GM23338 (cell line): ENCODE measurements around the gene DGKD.

Source experiments
- EZH2phosphoT487 ChIP-seq: fragments of 200-600 bp; sonication (generic); IDR thresholded peaks from one replicate; pipeline ENCODE4 v1.8.1; 2018; ENCODE audit warnings: antibody characterized with exemption; ENCODE audit not compliant: unreplicated experiment
- POLR2AphosphoS5 ChIP-seq: IDR thresholded peaks from 2 replicates; pipeline ENCODE4 v1.6.1; 2016; ENCODE audit warnings: antibody characterized with exemption, low read depth
- TF ChIP-seq, protein P1 (sequence below), 2 experiments: fragments of 200-600 bp in 1 of 2; sonication (generic) in 1 of 2; conservative IDR thresholded peaks; 2 replicates each; pipeline versions ENCODE4 v1.5.1 to v1.6.1; 2016 to 2017; ENCODE audit warnings: antibody characterized with exemption in 2 of 2, low read depth in 2 of 2, mild to moderate bottlenecking in 2 of 2, moderate library complexity in 1 of 2

DNA sequence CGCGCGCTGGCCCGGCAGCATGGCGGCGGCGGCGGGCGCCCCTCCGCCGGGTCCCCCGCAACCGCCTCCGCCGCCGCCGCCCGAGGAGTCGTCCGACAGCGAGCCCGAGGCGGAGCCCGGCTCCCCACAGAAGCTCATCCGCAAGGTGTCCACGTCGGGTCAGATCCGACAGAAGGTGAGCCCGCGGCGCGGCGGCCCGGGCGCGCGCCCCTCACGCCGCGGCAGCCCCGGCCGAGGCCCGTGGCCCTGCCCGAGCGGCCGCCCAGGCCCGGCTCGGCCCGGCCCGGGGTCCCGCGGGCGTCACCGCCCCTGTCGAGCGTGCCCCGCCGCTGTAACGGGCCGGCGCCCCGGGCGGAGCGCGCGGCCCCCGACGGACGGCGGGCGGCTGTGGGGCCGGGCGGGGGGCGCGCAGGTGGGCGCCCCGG is 218 bp downstream of the DGKD start:
- TF ChIP-seq POLR2AphosphoS5 (no peak), EZH2phosphoT487 (no peak)
- TF ChIP-seq, protein P1, sequence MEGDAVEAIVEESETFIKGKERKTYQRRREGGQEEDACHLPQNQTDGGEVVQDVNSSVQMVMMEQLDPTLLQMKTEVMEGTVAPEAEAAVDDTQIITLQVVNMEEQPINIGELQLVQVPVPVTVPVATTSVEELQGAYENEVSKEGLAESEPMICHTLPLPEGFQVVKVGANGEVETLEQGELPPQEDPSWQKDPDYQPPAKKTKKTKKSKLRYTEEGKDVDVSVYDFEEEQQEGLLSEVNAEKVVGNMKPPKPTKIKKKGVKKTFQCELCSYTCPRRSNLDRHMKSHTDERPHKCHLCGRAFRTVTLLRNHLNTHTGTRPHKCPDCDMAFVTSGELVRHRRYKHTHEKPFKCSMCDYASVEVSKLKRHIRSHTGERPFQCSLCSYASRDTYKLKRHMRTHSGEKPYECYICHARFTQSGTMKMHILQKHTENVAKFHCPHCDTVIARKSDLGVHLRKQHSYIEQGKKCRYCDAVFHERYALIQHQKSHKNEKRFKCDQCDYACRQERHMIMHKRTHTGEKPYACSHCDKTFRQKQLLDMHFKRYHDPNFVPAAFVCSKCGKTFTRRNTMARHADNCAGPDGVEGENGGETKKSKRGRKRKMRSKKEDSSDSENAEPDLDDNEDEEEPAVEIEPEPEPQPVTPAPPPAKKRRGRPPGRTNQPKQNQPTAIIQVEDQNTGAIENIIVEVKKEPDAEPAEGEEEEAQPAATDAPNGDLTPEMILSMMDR (conservative IDR thresholded peaks at IDR 0.05; ENCODE audit: low read depth in 2 of 2): no peak
